Uterus (tissue), 4 donors: ENCODE results near the gene TOX2. TPM values are rescaled to one million over a fixed set of nuclear protein-coding genes. Genes with fewer than 3 reads are reported as not detected.
A peak's percentile ranks its signal among the peaks of the same experiment; 100 is the strongest.

Experiments used
- DNase-seq, 2 donors: peaks; one replicate each; pipeline ENCODE4 v3.0.0-alpha.2; 2019 to 2020
- H3K27ac ChIP-seq, 2 donors: fragments of 200-600 bp; sonication (generic); 1 replicate in 1 of 2; 2 replicates in 1 of 2; pipeline ENCODE4 v1.5.1; 2016 to 2018
- H3K27me3 ChIP-seq, 2 donors: fragments of 200-600 bp; sonication (generic); one replicate each; pipeline ENCODE4 v1.5.1; 2018 to 2019; ENCODE audit warnings: control low read depth in 1 of 2
- H3K36me3 ChIP-seq, 2 donors: fragments of 200-600 bp; sonication (generic); one replicate each; pipeline ENCODE4 v1.5.1; 2019; ENCODE audit warnings: control low read depth in 1 of 2
- H3K4me1 ChIP-seq, 2 donors: fragments of 200-600 bp; sonication (generic); one replicate each; pipeline ENCODE4 v1.5.1; 2018 to 2019; ENCODE audit warnings: control low read depth in 1 of 2
- H3K4me3 ChIP-seq, 2 donors: fragments of 200-600 bp; sonication (generic); 1 replicate in 1 of 2; 2 replicates in 1 of 2; pipeline ENCODE4 v1.5.1; 2018 to 2019; ENCODE audit warnings: mild to moderate bottlenecking in 1 of 2
- H3K9me3 ChIP-seq, 2 donors: fragments of 200-600 bp; sonication (generic); one replicate each; pipeline ENCODE4 v1.5.1; 2019; ENCODE audit warnings: control low read depth in 1 of 2
- CTCF ChIP-seq, 4 experiments: fragments of 200-600 bp in 2 of 4; fragments of 450-650 bp in 2 of 4; sonication (generic) in 2 of 4; IDR thresholded peaks; one replicate each; pipeline ENCODE4 v1.5.1; 2016 to 2019; ENCODE audit warnings: antibody characterized with exemption in 4 of 4, mild to moderate bottlenecking in 2 of 4, moderate library complexity in 1 of 4
- POLR2A ChIP-seq, 2 donors: fragments of 450-650 bp; IDR thresholded peaks; one replicate each; pipeline ENCODE4 v1.6.1; 2016; ENCODE audit warnings: antibody characterized with exemption in 2 of 2, mild to moderate bottlenecking in 1 of 2, moderate library complexity in 1 of 2
- intact Hi-C: fragments of 100-400 bp; cut with DNase I; formaldehyde crosslinking; loops from one replicate; pipeline ENCODE4 v1.15.1; 2023; ENCODE audit warnings: low total_unique reads
- total RNA-seq, 4 donors: library from RNA; depleted of rRNA in 3 of 4; stranded (reverse); fragments of >200 nt in 3 of 4; gene quantifications; one replicate each; pipeline versions ENCODE4 v1.1.0 to v1.2.4, GENCODE V29; 2014 to 2023
- donor health status: DM: yes; HTN: yes; CAD: no.

The TOX2 gene
- total RNA-seq, 4 donors from 2014 or later: 0.26 to 4.8 (median 0.28) TPM; not detected in 1

GRCh38 chr20:43983359-43983758 is 68.7 kb downstream of the TOX2 start:
- intact Hi-C loops: no loop called here
- H3K4me3 ChIP-seq: no peak overlapping the region
- peak in 2 of 4 experiments; percentile 7 to 24 for TF ChIP-seq CTCF (IDR thresholded peaks at IDR 0.05)
- TF ChIP-seq POLR2A (IDR thresholded peaks at IDR 0.05): no peak
- no peaks in the 10 kb centered on the region for H3K27me3 ChIP-seq
- H3K27ac ChIP-seq: no peak overlapping the region
- H3K36me3 ChIP-seq: no peaks in the 10 kb centered on the region
- no peaks in the 10 kb centered on the region for H3K4me1 ChIP-seq
- no peaks in the 10 kb centered on the region for H3K9me3 ChIP-seq
- no peak for DNase-seq

- Histone ChIP-seq H3K27ac (no peak overlapping the region), H3K4me1 (no peaks in the 10 kb centered on the region), H3K36me3 (no peaks in the 10 kb centered on the region), H3K27me3 (no peaks in the 10 kb centered on the region), H3K9me3 (no peaks in the 10 kb centered on the region), H3K4me3 (no peak overlapping the region)
- no peak for TF ChIP-seq POLR2A (IDR thresholded peaks at IDR 0.05)
- no peak for TF ChIP-seq CTCF (IDR thresholded peaks at IDR 0.05)
- no peak for DNase-seq
- intact Hi-C loops: no loop called here
Observed at GRCh38 chr20:43983904-43984361, 69.3 kb downstream of the TOX2 start.

DNA sequence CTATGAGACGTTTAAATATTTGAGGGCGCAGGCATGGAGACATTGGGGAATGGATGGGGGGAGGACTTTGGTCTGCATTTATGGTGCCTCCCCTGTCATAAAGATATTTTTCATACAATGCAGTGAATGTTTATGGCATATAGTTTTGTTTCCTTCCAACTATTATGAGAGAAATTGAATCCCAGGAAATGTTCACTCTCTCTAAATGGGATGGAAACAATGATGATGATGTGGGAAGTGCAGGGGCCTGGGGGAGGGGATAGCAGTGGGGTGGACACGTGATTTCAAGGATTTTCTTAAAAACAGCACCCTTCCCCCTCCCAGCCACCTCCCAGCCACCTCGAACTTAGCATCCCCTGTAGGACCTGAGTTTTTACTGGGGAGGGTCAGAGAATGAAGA is 69.9 kb downstream of the TOX2 start:
- intact Hi-C loops: no loop called here
- H3K4me1 ChIP-seq: no peaks in the 10 kb centered on the region
- TF ChIP-seq POLR2A (IDR thresholded peaks at IDR 0.05) (no peak), CTCF (IDR thresholded peaks at IDR 0.05) (no peak)
- H3K27ac ChIP-seq: no peak overlapping the region
- no peak for DNase-seq
- H3K9me3 ChIP-seq: no peaks in the 10 kb centered on the region
- H3K27me3 ChIP-seq: no peaks in the 10 kb centered on the region
- H3K4me3 ChIP-seq: no peak overlapping the region
- H3K36me3 ChIP-seq: no peaks in the 10 kb centered on the region

DNA sequence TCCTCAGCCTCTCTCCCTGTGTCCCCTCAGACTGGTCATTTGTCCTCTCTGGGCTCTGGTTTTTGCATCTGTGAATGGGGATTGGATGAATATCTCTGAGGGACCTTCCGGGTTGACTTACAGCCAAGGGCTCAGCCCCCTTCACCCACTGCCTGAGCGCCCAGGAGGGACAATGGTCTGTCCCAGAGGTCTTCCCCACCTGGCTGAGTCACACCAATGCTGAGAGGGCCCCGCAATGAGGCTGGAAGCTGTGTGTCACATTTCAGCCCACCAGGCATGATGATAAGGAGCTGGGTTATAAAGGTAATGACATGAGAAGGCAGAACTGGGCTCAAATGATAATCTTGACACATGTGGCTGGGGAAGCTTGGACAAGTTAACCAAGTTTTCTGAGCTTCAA is 70.5 kb downstream of the TOX2 start:
- Histone ChIP-seq H3K4me1 (no peaks in the 10 kb centered on the region), H3K36me3 (no peaks in the 10 kb centered on the region), H3K4me3 (no peak overlapping the region), H3K27me3 (no peaks in the 10 kb centered on the region), H3K9me3 (no peaks in the 10 kb centered on the region), H3K27ac (no peak overlapping the region)
- no peak for TF ChIP-seq POLR2A (IDR thresholded peaks at IDR 0.05)
- TF ChIP-seq CTCF (IDR thresholded peaks at IDR 0.05): no peak
- intact Hi-C loops: no loop called here
- DNase-seq: no peak

GRCh38 chr20:43985608-43986316 is 71.1 kb downstream of the TOX2 start:
- intact Hi-C loops: no loop called here
- TF ChIP-seq CTCF (IDR thresholded peaks at IDR 0.05) (no peak), POLR2A (IDR thresholded peaks at IDR 0.05) (no peak)
- H3K27me3 ChIP-seq: no peaks in the 10 kb centered on the region

More at GRCh38 chr20:43985608-43986316, 71.1 kb downstream of the TOX2 start:
- H3K9me3 ChIP-seq: no peaks in the 10 kb centered on the region
- DNase-seq: no peak
- H3K36me3 ChIP-seq: no peaks in the 10 kb centered on the region
- no peak overlapping the region for H3K27ac ChIP-seq
- no peaks in the 10 kb centered on the region for H3K4me1 ChIP-seq
- no peak overlapping the region for H3K4me3 ChIP-seq
